GM18508 (cell line): Measurements from ENCODE around the gene AP4E1.
A peak's percentile ranks its signal among the peaks of the same experiment; 100 is the strongest.
"Not testable (repeated sequence)": the region's sequence is repeated elsewhere in the genome, so short reads cannot be mapped to it uniquely, and the experiment has no call there.

Source experiments
- ATAC-seq: cut with Tn5 transposase; IDR thresholded peaks from one replicate; pipeline ENCODE4 v1.9.1; 2021; ENCODE audit warnings: moderate number of reproducible peaks; ENCODE audit not compliant: insufficient read depth, unreplicated experiment

Gene AP4E1

DNA sequence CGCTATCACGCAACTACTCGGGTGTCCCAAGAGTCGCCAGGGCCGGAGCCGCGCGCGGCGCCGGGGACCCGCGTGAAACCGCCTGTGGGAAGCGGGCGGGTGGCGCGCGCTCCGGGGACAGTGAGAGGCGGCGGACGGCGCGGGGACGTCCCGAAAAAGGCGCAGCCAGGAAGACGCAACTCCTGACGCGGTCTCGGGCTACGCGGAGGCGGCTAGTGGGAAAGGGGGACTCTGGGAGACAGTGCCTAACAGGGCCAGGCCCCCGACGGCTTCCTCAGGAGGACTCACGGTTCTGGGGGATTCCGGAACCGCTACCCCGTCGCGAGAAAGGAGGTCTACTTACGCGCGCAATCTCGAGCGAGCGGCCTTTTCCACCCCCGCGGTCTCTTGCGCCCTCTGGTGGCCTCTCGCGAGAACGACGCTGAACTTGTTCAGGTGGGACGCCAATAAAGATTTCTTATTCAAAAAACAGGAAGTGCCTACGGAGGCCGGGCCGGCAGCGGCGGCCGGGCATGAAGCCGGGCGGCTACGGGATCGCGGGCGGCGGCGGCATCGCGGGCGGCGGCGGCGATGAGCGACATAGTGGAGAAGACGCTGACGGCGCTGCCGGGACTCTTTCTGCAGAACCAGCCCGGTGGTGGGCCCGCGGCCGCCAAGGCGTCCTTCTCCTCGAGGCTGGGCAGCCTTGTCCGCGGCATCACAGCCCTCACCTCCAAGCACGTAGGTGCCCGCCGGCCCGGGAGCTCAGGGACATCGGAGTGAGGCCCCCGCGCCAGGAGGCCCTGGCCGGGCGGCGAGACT, at the start of gene AP4E1:
AP4E1 (plus strand) TSS at position 475 of the 801 bp plus-strand sequence; CDS start at position 571, 96 bp downstream.
- peak; percentile 43 for ATAC-seq

DNA sequence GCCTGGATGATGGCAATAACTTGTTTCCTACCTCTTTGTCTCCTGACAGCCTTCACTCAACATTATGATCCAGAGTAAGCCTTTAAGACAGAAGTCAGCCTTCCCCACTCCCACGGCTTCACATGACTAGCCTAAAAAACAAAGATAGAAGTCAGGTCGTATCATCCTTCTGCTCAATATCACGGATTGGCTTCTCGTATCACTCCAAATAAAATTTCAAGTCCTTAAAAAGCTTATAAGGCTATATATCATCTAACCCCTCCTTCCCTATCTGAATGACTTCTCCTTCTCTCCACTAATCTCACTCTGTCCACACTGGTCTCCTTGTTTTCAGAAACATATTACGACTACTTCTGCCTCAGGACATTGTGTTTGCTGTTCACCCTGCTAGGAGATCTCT, 47.7 kb upstream of the AP4E1 start:
- no peak for ATAC-seq

DNA sequence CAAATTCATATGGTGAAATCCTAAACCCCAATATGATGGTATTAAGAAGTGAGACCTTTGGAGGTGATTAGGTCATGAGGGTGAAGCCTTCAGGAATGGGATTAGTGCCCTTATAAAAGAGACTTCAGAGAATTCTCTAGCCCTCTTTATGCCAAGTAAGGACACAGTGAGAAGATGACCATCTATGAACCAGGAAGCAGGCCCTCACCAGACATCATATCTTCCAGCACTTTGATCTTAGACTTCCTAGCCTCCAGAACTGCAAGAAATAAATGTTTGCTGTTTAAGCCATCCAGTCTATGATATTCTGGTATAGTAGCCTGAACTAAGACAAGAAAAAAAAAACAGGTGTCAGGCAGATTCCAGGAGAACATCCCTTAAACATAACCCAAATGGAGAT, 45.9 kb upstream of the AP4E1 start:
- no peak for ATAC-seq

DNA sequence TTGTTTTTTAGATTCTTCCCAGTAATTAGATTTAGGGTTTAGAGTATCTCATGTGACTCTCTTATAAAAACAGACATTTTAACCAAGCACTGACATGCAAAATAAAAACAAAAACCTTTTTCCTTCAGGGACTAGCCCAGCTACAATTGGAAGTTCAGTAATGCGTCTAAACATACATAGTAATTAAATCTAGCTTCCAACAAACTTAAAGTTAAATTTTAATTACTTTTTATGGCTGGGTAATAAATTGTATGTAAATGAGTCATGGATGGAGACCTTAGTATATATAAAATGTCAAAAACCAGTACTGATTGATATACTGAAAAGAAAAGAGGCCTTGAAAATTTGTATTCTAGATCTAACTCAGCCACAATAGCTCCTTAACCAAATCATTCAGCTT, 43.6 kb upstream of the AP4E1 start:
- no peak for ATAC-seq

DNA sequence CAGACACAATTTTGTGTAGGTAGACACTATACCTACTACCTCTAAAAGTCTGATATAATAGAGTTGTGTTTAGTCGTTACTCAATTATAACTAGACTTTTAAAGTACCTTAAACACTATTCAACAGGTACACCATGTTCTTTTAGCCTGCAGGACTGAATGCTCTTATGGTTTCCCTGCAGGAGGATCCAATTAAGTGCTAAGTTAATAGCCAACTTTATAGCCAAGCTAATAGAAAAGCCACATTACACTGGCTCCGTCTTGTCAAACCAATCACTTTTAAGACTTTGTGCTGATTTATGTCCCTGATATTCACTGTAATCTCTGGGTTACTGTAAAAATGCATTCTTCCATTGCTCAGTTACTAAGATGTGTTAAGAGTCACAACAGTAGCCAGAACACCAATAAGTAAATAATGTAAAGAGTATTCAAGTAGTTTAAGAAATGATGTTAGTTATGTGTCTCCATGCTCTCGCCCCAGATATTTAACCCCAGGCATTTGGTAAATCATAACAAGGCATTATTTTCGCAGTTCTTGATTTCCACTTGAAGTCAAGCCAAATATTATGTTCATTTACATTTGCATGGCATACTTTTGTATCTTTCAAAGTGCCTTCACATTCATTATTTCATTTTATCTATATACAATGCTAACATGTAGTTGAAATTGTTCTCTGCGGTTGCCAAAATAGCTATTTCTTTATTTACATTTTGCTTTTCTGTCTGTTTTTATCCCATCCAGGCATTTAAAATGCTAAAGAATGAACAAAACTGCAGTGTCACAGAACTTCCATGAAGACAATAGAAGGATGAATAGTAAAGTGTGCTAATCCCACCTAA, 42.7 kb upstream of the AP4E1 start:
- ATAC-seq: no peak

DNA sequence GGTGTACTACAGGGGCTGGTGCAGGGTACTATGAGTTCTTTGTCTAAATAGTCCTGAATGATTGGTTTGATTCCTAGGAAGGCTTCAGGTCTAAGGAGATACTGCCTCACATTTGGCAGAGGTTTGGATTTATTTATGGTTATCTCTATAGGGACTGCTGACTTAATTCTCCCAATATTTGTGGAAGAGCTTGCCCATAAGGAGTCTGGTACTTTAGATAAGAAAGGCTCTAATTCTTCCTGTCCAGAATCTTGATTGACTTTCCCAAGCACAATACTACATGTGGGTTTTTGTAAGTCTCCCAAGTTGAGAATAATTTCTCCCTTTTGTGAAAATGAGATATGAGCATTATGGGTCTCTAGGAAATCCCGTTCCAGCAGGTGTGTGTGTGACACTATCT, 36.7 kb upstream of the AP4E1 start:
- no peak for ATAC-seq

DNA sequence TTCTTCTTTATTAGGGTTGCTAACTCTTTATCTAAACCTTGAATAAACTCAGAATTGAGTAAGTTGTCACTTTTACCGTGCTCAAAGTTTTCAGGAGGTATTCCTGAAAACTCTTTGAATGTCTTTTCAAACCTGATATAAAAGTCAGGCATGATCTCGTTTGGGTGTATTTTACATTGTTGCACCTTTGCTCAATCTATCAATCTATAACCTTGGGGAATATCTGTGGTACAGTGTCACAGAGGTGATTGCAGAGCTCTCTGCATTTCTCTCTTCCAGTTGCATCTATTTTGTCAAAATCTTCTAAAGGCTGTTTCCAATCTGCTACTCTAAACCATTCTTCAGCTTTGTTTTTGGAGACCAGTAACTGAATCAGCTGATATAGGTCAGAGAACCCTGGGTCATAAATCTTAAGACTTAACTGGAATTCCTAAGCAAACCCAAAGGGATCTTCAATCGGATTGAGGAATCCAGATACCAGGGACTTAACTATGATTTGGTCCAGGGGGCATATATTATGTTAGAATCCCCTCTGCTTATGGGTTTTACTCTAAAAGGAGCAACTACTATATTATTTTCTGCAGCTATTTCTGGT, 35.6 kb upstream of the AP4E1 start:
- ATAC-seq: no peak

DNA sequence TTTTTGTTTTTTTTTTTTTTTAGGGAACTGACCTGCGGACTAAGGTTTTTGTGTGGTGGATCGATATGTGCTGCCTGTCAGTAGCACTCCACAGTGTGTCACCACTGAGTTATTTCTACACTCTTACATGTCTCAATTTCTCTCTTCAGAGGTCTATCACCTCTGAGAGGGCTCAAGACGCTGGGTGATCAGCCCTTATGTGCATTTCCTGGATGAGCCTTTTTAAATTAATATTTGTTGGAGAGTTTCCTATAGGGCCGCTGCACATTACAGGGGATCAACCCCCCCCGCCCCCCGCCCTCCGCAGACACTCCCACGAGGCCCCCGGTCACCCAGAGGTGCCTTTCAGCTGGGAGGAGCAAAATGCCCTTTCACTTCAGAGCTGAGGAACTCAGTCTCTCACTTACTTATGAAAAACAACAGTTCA, 34.5 kb upstream of the AP4E1 start:
- no peak for ATAC-seq

DNA sequence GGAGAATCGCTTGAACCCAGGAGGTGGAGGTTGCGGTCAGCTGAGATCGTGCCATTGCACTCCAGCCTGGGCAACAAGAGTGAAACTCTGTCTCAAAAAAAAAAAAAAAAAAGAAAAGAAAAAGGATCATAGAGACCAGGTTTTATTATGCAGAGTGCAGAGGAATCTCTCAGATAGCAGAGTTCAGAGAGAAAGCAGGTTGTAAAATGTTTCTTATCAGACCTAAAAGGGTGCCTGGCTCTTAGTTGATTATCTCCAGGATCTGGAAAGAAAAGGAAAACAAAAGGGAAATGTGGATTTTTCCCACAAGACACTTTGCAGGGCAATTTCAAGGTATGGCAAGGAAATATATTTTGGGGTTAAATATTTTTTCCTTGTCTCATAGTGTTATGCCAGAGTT, 33.2 kb upstream of the AP4E1 start:
- not testable (repeated sequence) for ATAC-seq

DNA sequence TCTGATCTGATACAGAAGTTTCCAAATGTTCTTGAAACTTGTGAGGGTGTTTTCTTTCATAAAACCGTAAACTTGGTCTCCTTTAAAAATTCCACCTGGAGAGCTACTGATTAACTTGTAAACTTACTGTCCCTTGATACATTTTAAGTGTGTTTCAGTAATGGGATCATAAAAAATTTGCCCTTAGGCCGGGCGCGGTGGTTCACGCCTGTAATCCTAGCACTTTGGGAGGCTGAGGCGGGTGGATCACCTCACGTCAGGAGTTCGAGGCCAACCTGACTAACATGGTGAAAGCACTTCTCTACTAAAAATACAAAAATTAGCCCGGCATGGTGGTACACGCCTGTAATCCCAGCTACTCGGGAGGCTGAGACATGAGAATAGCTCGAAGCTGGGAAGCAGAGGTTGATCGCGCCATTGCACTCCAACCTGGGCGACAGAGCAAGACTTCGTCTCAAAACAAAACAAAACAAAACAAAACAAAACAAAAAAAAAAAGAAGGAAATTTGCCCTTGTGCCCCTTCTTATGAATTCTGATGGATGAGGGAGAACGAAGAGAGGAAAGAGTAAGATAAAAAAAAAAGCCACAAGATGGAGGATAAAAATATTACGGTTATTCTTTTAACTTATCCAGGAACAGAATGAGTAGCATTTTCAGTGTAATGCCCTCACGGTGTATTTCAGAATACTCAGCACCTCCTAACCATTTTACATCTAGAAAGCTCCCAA, 32.1 kb upstream of the AP4E1 start:
- ATAC-seq: no peak

DNA sequence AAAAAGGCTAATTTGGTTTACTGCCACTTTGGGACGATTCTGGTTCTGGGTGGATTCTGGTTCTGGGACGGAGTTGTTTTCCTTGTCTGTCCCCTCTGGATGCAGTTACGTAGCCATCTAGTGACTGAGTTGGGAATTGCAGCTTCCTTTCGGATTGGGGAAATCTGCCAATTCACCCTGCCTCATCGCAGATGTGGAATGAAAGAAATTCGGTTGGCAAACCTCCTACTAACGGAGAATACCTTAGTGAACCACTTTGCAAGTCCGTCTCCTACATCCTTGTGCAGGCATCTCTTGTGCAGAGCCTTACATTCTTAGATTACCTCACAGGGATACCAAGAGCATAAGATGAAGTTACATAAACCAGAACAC, 31.5 kb upstream of the AP4E1 start:
- ATAC-seq: no peak

DNA sequence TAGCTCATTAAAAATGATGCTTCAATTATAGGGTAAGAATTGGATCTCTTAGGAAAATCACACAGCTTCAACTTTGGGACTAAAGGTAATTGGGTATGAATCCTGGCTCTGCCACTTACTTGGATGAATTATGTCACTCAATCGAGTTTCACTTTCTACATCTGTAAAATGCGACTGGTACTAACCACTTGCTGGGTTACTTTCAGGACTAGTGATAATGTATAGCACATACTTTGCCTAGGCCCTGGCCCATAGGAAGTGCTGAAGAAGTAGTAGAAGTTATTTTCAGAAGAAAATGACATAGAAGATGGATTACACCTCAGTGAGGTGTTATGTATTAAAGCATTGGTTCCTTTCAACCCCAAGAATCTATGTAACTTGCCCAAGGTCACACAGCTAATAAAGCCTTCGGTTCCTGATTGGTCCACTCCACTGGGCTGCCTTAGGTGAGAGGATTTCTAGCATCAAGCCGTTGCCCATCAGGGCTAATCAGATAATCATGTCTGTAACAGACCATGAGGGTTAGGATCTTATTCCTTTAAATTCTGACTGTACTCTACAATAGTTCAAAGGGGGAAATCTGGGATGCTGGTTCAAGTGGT, 29.4 kb upstream of the AP4E1 start:
- no peak for ATAC-seq

DNA sequence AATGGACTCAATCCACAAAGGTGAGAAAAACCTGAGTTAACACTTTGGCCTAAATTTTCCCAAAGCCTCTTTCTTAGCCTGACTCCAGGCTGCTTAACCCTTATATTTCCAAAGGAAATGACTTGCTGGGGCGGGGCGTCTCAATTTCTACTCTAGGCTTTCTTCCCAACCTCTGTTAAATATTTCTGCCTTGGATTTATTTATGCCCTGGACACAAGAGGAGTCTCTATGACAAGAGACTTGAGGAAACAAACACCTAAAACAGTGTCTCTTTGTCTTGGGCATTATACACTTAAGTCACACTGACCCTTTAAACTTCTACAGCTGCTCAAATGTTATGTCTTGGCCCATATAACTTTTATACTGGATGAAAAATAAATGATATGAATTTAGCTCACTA, 28.3 kb upstream of the AP4E1 start:
- ATAC-seq: no peak

DNA sequence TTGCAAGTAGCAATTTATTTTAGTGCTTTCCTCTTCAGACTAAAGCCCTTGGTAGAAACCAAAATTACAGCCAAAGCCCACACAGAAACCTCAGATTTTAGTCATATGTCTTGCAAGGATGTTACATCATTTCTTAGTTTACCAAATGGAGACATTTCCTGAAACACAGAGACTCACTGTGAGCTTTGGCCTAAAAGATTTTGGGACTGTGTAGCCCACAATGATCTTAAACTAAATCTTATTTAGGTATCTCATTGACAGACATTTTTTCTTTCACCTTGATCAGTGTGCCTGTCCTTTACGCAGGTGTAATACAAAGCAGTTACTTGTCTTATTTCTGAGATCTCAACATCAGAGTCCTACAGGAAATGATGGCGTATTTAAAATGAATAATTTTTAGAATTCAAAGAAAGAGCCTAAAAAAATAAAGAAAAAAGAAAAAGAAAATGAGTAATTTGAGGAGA, 27.8 kb upstream of the AP4E1 start:
- peak; percentile 25 for ATAC-seq

DNA sequence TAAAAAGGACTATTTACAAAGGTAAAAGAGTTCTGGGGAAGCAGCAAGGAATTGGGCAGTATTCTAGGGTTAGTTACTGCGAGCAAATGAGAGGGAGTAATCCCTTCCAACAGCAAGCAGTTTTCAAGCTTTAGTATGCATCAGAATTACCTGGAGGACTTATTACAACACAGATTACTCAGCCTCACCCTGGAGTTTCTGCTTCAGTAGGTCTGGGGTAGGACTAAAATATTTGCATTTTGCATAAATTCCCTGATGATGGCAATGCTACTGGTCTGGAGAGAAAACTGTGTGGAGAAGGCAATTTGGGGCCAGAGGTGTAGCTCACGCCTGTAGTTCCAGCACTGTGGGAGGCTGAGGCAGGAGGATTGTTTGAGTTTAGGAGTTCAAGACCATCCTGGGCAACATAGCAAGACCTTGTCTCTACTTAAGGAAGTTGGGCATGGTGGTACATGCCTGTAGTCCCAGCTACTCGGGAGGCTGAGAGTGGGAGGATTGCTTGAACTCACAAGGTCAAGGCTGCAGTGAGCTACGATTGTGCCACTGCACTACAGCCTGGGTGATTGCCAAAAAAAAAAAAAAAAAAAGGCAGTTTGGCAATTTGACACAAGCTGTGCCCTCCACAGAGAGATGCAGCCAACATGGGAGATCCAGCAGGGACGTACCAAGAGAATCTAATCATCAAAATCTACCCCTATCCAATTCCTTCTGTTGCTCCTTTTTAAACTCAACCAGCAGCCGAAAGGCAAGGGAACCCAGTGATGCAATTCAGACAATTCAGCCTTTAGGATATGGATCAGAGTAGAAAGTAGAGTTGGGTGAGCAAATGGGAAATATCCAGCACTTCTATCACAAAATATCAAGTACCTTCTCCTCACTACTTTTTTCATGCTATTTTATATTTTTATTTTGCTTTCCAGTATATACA, 27.1 kb upstream of the AP4E1 start:
- ATAC-seq: no peak

DNA sequence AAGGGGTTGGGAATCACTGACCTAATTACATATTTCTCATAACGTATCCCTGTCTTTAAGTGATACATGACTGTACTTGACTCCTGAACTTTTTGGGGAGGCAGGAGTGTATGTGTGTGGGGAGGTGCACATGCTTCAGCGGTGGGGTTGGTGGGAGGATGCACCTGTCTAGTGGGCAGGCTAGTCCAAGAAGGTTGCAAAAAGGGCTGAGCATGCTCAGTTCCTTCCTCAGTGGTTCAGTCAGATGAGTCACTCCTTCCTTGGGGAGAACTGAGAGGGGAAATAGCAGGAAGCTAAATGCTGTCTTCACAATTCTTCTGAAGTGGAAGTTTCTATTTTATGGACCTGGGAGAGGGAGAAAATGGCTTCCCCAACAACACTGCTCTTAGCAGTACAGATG, 24.6 kb upstream of the AP4E1 start:
- no peak for ATAC-seq

DNA sequence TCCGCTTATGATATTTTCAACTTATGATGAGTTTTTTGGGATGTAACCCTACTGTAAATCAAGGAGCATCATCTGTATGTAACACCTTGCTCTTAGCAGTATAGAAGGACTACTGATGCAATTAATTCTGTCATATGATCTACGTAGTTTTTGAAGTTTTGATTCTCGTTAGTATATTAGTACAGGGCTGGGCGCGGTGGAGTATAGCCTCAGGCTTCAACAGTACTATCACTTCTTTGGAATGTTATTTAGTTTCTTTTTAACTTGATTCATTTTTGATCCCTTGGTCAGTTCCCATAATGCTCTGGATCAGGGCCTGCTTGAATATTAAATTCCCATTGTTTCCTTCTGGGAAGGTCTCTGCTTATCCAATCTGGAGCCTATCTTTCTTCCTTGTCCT, 23.9 kb upstream of the AP4E1 start:
- ATAC-seq: no peak

DNA sequence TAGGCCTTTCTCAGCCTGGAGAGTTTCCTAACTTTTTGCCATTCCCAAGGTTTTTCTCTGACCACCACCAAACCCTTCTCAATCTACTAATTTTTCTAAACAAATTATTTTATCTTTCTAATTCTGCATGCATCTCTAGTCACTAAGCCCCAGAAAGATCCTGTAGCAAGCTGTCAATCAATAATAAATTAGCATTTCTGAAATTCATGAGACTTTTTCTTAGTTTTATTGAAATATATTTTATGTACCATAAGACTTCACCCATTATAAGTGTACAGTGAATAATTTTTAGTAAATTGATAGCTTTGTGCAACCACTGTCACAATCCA, 22.4 kb upstream of the AP4E1 start:
- no peak for ATAC-seq
